Osteoblast (primary cell): ENCODE data around the gene CCDC170. TPM values are rescaled to one million over a fixed set of nuclear protein-coding genes. Genes with fewer than 3 reads are reported as not detected.
A peak's percentile ranks its signal among the peaks of the same experiment; 100 is the strongest.
"Not testable (repeated sequence)": the region's sequence is repeated elsewhere in the genome, so short reads cannot be mapped to it uniquely, and the experiment has no call there.

Experiments used
- DNase-seq: peaks from one replicate; pipeline ENCODE4 v3.0.0; 2011; ENCODE audit warnings: low spot score, mixed read lengths; ENCODE audit not compliant: insufficient read length; ENCODE audit errors: missing footprints
- H2AFZ ChIP-seq: 2 replicates; pipeline ENCODE4 v1.6.0; 2011; ENCODE audit warnings: mild to moderate bottlenecking, low read length
- H3K27ac ChIP-seq: 2 replicates; pipeline ENCODE4 v1.5.1; 2011; ENCODE audit warnings: mild to moderate bottlenecking, low read depth, low read length, moderate library complexity
- H3K27me3 ChIP-seq: 2 replicates; pipeline ENCODE4 v1.6.0; 2012; ENCODE audit warnings: mild to moderate bottlenecking, control low read depth, inconsistent platforms, low read length, moderate library complexity; ENCODE audit not compliant: insufficient read depth
- H3K36me3 ChIP-seq: 2 replicates; pipeline ENCODE4 v1.5.1; 2011; ENCODE audit warnings: mild to moderate bottlenecking, low read length, control low read depth, moderate library complexity; ENCODE audit not compliant: insufficient read depth
- H3K4me1 ChIP-seq: 2 replicates; pipeline ENCODE4 v1.5.1; 2011; ENCODE audit warnings: mild to moderate bottlenecking, low read length, control low read depth, moderate library complexity; ENCODE audit not compliant: insufficient read depth
- H3K4me2 ChIP-seq: 2 replicates; pipeline ENCODE4 v1.6.0; 2011; ENCODE audit warnings: mild to moderate bottlenecking, low read length; ENCODE audit not compliant: insufficient read depth
- H3K4me3 ChIP-seq: fragments of 200-600 bp; sonication (generic); 3 replicates; pipeline ENCODE4 v1.5.1; 2012; ENCODE audit warnings: mild to moderate bottlenecking, low read length, inconsistent platforms; ENCODE audit not compliant: insufficient read depth
- H3K79me2 ChIP-seq: 2 replicates; pipeline ENCODE4 v1.6.0; 2012; ENCODE audit warnings: mild to moderate bottlenecking, low read length, control low read depth, inconsistent platforms; ENCODE audit not compliant: insufficient read depth
- H3K9me3 ChIP-seq: 2 replicates; pipeline ENCODE4 v1.5.1; 2011; ENCODE audit warnings: low read depth, low read length, control low read depth
- H4K20me1 ChIP-seq: 2 replicates; pipeline ENCODE4 v1.6.0; 2012; ENCODE audit warnings: mild to moderate bottlenecking, low read length, control low read depth; ENCODE audit not compliant: insufficient read depth
- total RNA-seq: library from RNA; depleted of rRNA; stranded (reverse); fragments of >200 nt; gene quantifications from 2 replicates; pipeline ENCODE4 v1.2.3, GENCODE V29; 2012
- TF ChIP-seq, protein P1 (sequence below): IDR thresholded peaks from 2 replicates; pipeline ENCODE4 v1.5.1; 2011; ENCODE audit warnings: mild to moderate bottlenecking, low read depth, low read length, moderate library complexity; ENCODE audit errors: extremely low read depth

The CCDC170 gene
- total RNA-seq, 1 donor, result 1.8 TPM

DNA sequence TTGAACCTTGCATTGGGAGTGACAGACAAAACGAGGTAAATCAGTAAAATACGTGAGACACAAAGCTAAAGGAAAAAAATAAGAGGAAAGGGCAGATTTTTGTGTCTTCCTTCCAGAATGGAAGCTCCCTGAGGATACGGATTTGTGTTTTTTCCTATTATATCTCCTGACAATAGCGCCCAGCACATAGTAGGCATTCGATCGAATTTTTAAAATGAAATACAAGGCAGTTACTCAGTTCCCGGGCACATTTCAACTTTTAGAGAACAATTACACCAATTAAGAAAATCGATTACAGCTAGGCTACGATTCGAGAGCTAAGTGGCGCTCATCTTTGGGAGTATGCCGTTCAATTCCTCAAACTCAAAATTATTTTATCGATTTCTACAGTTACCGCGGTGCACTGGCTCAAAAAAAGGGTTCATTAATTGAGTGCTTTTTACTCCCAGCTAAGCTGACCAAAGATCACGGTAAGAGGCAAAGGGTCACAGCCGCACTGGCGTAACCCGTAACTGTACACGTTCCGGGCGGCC, 42.3 kb upstream of the CCDC170 start:
- no peaks in the 10 kb centered on the region for H3K36me3 ChIP-seq
- H4K20me1 ChIP-seq, result no peaks in the 10 kb centered on the region
- H3K4me3 ChIP-seq, result peak overlapping the region; percentile 100
- DNase-seq, result peak; percentile 50
- TF ChIP-seq, protein P1, sequence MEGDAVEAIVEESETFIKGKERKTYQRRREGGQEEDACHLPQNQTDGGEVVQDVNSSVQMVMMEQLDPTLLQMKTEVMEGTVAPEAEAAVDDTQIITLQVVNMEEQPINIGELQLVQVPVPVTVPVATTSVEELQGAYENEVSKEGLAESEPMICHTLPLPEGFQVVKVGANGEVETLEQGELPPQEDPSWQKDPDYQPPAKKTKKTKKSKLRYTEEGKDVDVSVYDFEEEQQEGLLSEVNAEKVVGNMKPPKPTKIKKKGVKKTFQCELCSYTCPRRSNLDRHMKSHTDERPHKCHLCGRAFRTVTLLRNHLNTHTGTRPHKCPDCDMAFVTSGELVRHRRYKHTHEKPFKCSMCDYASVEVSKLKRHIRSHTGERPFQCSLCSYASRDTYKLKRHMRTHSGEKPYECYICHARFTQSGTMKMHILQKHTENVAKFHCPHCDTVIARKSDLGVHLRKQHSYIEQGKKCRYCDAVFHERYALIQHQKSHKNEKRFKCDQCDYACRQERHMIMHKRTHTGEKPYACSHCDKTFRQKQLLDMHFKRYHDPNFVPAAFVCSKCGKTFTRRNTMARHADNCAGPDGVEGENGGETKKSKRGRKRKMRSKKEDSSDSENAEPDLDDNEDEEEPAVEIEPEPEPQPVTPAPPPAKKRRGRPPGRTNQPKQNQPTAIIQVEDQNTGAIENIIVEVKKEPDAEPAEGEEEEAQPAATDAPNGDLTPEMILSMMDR, result no peak
- peak overlapping the region; percentile 99 for H3K4me2 ChIP-seq
- H3K27me3 ChIP-seq, result no peaks in the 10 kb centered on the region
- H3K4me1 ChIP-seq, result peaks cover 26% of the 10 kb centered on the region
- peak overlapping the region; percentile 90 for H2AFZ ChIP-seq
- peak overlapping the region; percentile 81 for H3K27ac ChIP-seq
- no peaks in the 10 kb centered on the region for H3K9me3 ChIP-seq
- H3K79me2 ChIP-seq, result peaks cover 76% of the 10 kb centered on the region

DNA sequence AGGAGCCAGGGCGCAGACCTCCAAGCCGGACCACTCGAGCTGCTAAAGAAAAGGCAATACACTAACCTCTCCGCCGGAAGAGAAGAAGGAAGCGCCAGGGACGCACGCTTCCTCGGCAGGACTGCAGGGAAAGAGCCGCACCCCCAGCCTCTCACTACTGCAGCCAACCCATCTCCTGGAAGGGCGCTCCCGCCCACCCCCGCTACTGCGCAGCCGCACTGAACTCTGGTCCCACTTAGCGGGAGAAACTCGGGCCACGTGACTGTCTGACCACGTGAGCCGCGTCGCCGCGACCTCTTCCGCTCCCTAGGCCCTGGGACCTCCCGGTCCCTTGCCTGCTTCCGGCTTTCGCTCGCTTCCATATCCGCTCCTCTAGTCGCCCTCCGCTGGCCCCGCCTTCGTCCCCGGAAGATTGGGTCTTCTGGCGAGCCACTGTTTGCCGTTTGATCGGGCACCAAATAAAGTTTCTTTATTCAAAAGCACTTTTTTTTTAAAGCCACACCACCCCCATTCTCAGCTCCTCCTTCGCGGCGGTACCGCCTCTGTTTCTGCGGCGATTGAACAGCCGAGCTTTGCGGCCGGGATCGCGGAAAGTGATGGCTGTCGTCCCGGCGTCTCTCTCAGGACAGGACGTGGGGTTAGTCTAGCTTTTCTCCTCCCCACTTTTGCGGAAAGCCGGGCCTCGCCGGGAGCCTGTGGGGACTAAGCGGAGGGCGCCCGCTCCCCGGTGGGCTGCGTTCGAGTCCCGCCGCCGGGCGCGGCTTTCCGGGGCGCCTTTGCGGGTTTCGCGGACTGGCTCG, 41.7 kb upstream of the CCDC170 start, which contains the start of gene RMND1:
RMND1 (minus strand) TSS at position 177 of the 800 bp plus-strand sequence. CDS start 6,315 bp downstream, outside the sequence.
- H3K9me3 ChIP-seq, result no peaks in the 10 kb centered on the region
- peak within 1 kb of the TSS; percentile 100 for H3K4me3 ChIP-seq
- H3K4me1 ChIP-seq, result peaks cover 20% of the 10 kb centered on the region
- H3K4me2 ChIP-seq, result peak within 1 kb of the TSS; percentile 99
- H3K27me3 ChIP-seq, result no peaks in the 10 kb centered on the region
- no peaks in the 10 kb centered on the region for H4K20me1 ChIP-seq
- H3K27ac ChIP-seq, result peak within 1 kb of the TSS; percentile 81
- TF ChIP-seq, protein P1, result no peak
- no peaks in the 10 kb centered on the region for H3K36me3 ChIP-seq
- peaks cover 79% of the 10 kb centered on the region for H3K79me2 ChIP-seq
- peak within 1 kb of the TSS; percentile 93 for H2AFZ ChIP-seq
- peak; percentile 99 for DNase-seq

DNA sequence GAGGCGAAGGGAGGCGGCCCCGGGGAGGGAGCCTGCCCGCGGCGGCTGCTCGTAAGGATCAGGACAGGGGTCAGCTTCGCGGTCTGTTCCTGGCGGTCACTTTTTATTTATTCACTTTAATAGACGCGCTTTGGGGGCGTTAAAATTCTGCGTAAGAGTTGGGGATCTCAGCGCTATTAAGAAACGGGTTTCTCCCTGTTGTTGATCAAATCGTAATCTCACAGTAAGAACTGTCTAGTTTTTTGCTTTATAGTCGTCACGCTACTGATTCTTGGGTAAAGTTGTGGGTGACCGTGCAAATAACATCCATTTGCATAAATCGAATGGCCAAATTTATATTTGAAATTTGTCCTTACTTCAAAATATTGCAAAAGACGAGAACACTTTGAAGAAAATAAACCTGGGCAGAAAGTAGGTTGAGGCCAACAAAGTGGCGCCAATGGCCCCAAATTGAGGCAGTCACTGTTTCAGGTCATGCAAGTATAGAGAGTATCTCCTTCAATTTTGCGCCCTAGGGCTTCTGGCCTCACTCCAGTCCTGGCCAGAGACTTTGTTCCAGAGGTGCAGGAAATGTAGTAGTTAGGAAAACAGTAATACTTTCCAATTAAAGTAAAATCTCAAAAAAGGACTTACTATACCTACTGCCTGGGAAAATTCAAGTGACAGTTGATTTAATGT, 40.9 kb upstream of the CCDC170 start:
- no peaks in the 10 kb centered on the region for H3K27me3 ChIP-seq
- H3K79me2 ChIP-seq, result peaks cover 79% of the 10 kb centered on the region
- peak; percentile 77 for DNase-seq
- peak overlapping the region; percentile 100 for H3K4me3 ChIP-seq
- H3K9me3 ChIP-seq, result no peaks in the 10 kb centered on the region
- H3K36me3 ChIP-seq, result no peaks in the 10 kb centered on the region
- H4K20me1 ChIP-seq, result no peaks in the 10 kb centered on the region
- peak overlapping the region; percentile 93 for H2AFZ ChIP-seq
- TF ChIP-seq, protein P1, result no peak
- peaks cover 16% of the 10 kb centered on the region for H3K4me1 ChIP-seq
- peak overlapping the region; percentile 84 for H3K4me2 ChIP-seq
- H3K27ac ChIP-seq, result peak overlapping the region; percentile 81

DNA sequence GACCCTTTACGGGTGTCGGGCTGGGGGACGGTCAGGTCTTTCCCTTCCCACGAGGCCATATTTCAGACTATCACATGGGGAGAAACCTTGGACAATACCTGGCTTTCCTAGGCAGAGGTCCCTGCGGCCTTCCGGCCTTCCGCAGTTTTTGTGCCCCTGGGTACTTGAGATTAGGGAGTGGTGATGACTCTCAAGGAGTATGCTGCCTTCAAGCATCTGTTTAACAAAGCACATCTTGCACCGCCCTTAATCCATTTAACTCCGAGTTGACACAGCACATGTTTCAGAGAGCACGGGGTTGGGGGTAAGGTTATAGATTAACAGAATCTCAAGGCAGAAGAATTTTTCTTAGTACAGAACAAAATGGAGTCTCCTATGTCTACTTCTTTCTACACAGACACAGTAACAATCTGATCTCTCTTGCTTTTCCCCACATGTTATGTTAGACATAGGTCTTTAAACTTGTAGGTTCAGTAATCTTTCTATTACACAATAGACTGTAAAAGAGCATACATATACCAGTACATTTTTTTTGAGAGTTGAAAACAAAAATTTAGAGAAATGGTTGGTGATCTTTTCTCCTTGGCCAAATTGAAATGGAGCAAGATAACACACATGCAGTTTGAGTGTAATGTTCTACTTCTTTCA, 37.9 kb upstream of the CCDC170 start:
- not testable (repeated sequence) for H4K20me1 ChIP-seq, H3K27ac ChIP-seq, H3K4me3 ChIP-seq, H2AFZ ChIP-seq, DNase-seq, H3K4me2 ChIP-seq, H3K27me3 ChIP-seq, H3K9me3 ChIP-seq
- peaks cover 69% of the 10 kb centered on the region for H3K79me2 ChIP-seq
- H3K4me1 ChIP-seq, result peaks cover 16% of the 10 kb centered on the region
- H3K36me3 ChIP-seq, result peaks cover 19% of the 10 kb centered on the region
